ENCODE measurements around the gene FAM180A. TPM values are rescaled to one million over a fixed set of nuclear protein-coding genes. Genes with fewer than 3 reads are reported as not detected.

Gene FAM180A
- total RNA-seq, 1 donor from 2014 or later, result not detected

- no peak for DNase-seq
- peaks cover 9% of the 10 kb centered on the region for H3K36me3 Mint-ChIP-seq (ENCODE audit: unreplicated experiment)
- no peak overlapping the region for H3K27ac Mint-ChIP-seq (ENCODE audit: unreplicated experiment)
- H3K27me3 Mint-ChIP-seq (ENCODE audit: unreplicated experiment), result peaks cover 4% of the 10 kb centered on the region
- peaks cover 4% of the 10 kb centered on the region for H3K4me1 Mint-ChIP-seq (ENCODE audit: low read depth, unreplicated experiment)
- no peak for TF ChIP-seq CTCF (IDR thresholded peaks at IDR 0.05; ENCODE audit: partially characterized antibody, unreplicated experiment)
- peaks cover 3% of the 10 kb centered on the region for H3K9me3 Mint-ChIP-seq (ENCODE audit: unreplicated experiment)
- no peak overlapping the region for H3K4me3 Mint-ChIP-seq (ENCODE audit: unreplicated experiment)
Measured at GRCh38 chr7:135753616-135754413, 5.2 kb upstream of the FAM180A start.

DNA sequence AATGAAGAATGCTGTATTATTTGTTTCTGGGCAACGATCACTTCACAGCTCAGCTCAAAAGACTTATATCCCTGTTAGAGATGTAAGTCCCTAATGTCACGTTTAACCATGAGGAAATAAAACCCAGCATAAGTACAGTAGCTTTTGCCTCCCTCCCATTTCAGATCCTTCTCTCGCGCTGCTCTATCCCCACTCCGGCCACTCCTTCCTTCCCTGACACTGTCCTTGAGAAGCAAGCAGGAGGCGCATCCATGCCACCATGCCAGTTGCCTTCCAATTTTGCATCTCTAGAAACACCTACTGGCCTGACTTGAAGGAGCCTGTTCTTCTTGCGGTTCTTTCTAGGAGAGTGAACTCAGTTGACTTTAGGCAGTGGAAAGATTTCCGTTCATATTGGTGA is 1.2 kb downstream of the FAM180A start:
- Mint-ChIP-seq H3K36me3 (ENCODE audit: unreplicated experiment) (no peaks in the 10 kb centered on the region), H3K27me3 (ENCODE audit: unreplicated experiment) (no peaks in the 10 kb centered on the region), H3K9me3 (ENCODE audit: unreplicated experiment) (peaks cover 4% of the 10 kb centered on the region), H3K27ac (ENCODE audit: unreplicated experiment) (no peak overlapping the region), H3K4me3 (ENCODE audit: unreplicated experiment) (no peak overlapping the region), H3K4me1 (ENCODE audit: low read depth, unreplicated experiment) (peaks cover 8% of the 10 kb centered on the region)
- TF ChIP-seq CTCF (IDR thresholded peaks at IDR 0.05; ENCODE audit: partially characterized antibody, unreplicated experiment), result no peak
- DNase-seq, result no peak

GRCh38 chr7:135745703-135746312 is 2.8 kb downstream of the FAM180A start:
- H3K36me3 Mint-ChIP-seq (ENCODE audit: unreplicated experiment), result no peaks in the 10 kb centered on the region
- no peaks in the 10 kb centered on the region for H3K27me3 Mint-ChIP-seq (ENCODE audit: unreplicated experiment)
- H3K9me3 Mint-ChIP-seq (ENCODE audit: unreplicated experiment), result peaks cover 4% of the 10 kb centered on the region
- H3K4me1 Mint-ChIP-seq (ENCODE audit: low read depth, unreplicated experiment), result peaks cover 8% of the 10 kb centered on the region
- H3K27ac Mint-ChIP-seq (ENCODE audit: unreplicated experiment), result no peak overlapping the region
- DNase-seq, result no peak
- H3K4me3 Mint-ChIP-seq (ENCODE audit: unreplicated experiment), result no peak overlapping the region
- TF ChIP-seq CTCF (IDR thresholded peaks at IDR 0.05; ENCODE audit: partially characterized antibody, unreplicated experiment), result no peak

- DNase-seq, result no peak
- Mint-ChIP-seq H3K27me3 (ENCODE audit: unreplicated experiment) (no peaks in the 10 kb centered on the region), H3K4me1 (ENCODE audit: low read depth, unreplicated experiment) (peaks cover 8% of the 10 kb centered on the region), H3K4me3 (ENCODE audit: unreplicated experiment) (no peak overlapping the region), H3K27ac (ENCODE audit: unreplicated experiment) (no peak overlapping the region), H3K36me3 (ENCODE audit: unreplicated experiment) (no peaks in the 10 kb centered on the region), H3K9me3 (ENCODE audit: unreplicated experiment) (peaks cover 4% of the 10 kb centered on the region)
- no peak for TF ChIP-seq CTCF (IDR thresholded peaks at IDR 0.05; ENCODE audit: partially characterized antibody, unreplicated experiment)
Measured at GRCh38 chr7:135744938-135745702, 3.5 kb downstream of the FAM180A start.
